Small intestine (tissue), 7 donors: ENCODE measurements around the gene ARL14. TPM values are rescaled to one million over a fixed set of nuclear protein-coding genes. Genes with fewer than 3 reads are reported as not detected.

Experiments
- DNase-seq, 2 donors: peaks; one replicate each; pipeline versions ENCODE4 v3.0.0 to v3.0.0-alpha.2; 2013
- FAIRE-seq: peaks from 2 replicates; lab custom pipeline; 2012; peaks lifted over from hg19 to GRCh38; lab: Jason Lieb, UNC
- H3K27ac ChIP-seq, 3 donors: one replicate each; pipeline ENCODE4 v1.5.1; 2013; ENCODE audit warnings: low read length in 2 of 3, mild to moderate bottlenecking in 2 of 3, control low read depth in 1 of 3, inconsistent platforms in 1 of 3, low read depth in 1 of 3, moderate library complexity in 1 of 3
- H3K27me3 ChIP-seq, 3 donors: one replicate each; pipeline ENCODE4 v1.6.1; 2013; ENCODE audit warnings: low read length in 3 of 3, inconsistent platforms in 1 of 3; ENCODE audit not compliant: control insufficient read depth in 3 of 3, insufficient read depth in 3 of 3
- H3K36me3 ChIP-seq, 3 donors: one replicate each; pipeline ENCODE4 v1.6.1; 2013; ENCODE audit warnings: low read length in 3 of 3, inconsistent platforms in 1 of 3, low read depth in 1 of 3, mild to moderate bottlenecking in 1 of 3, moderate library complexity in 1 of 3; ENCODE audit not compliant: control insufficient read depth in 3 of 3, insufficient read depth in 2 of 3
- H3K4me1 ChIP-seq, 3 donors: one replicate each; pipeline ENCODE4 v1.6.1; 2013; ENCODE audit warnings: low read length in 2 of 3, inconsistent platforms in 1 of 3, low read depth in 1 of 3, mild to moderate bottlenecking in 1 of 3, moderate library complexity in 1 of 3; ENCODE audit not compliant: control insufficient read depth in 3 of 3, insufficient read depth in 2 of 3
- H3K4me3 ChIP-seq, 3 donors: one replicate each; pipeline ENCODE4 v1.5.1; 2013; ENCODE audit warnings: low read length in 3 of 3, control low read depth in 1 of 3, inconsistent platforms in 1 of 3, low read depth in 1 of 3, mild to moderate bottlenecking in 1 of 3, moderate library complexity in 1 of 3
- H3K9me3 ChIP-seq, 2 donors: one replicate each; pipeline ENCODE4 v1.6.1; 2013; ENCODE audit warnings: low read depth in 1 of 2, low read length in 1 of 2; ENCODE audit not compliant: control insufficient read depth in 2 of 2, insufficient read depth in 1 of 2
- WGBS, 3 donors: extraction: QIAGEN DNeasy Blood & Tissue Kit; methylation state at CpG; one replicate each; pipeline ENCODE4 v1.1.7; 2013; 5-methylcytosine and 5-hydroxymethylcytosine counted together
- polyA plus RNA-seq, 4 donors: library from polyadenylated mRNA; stranded (reverse) in 3 of 4; unstranded in 1 of 4; fragments of 200-250 nt in 3 of 4; fragments of 120-200 nt in 1 of 4; gene quantifications; one replicate each; pipeline versions ENCODE4 v1.2.1 to v1.2.3, GENCODE V29; 2013
- donor health status: healthy with polysubstance abuse.
- donor health status: control.
- donor health status: control.
- donor health status: Bipolar disorder and iron deficiency.
- donor health status: healthy.

Gene ARL14
- polyA plus RNA-seq, 4 donors: 6.0 to 211 (median 63.5) TPM

- no peak overlapping the region for H3K4me3 ChIP-seq
- WGBS, 3 donors: 78 to 90% (median 89%) methylated on average over 2 of the region's 2 CpGs
- no peaks in the 10 kb centered on the region for H3K4me1 ChIP-seq
- no peaks in the 10 kb centered on the region for H3K9me3 ChIP-seq
- peaks cover 0 to 2% (median 0%) of the 10 kb centered on the region in 3 donors for H3K27me3 ChIP-seq
- no peaks in the 10 kb centered on the region for H3K36me3 ChIP-seq
- FAIRE-seq (no peak), DNase-seq (no peak)
- H3K27ac ChIP-seq: no peak overlapping the region
These were observed 19.0 kb downstream of the ARL14 start for GRCh38 chr3:160695915-160696327.

GRCh38 chr3:160697637-160698380 is 20.8 kb downstream of the ARL14 start:
- no peaks in the 10 kb centered on the region for H3K36me3 ChIP-seq
- no peak overlapping the region for H3K27ac ChIP-seq
- no peaks in the 10 kb centered on the region for H3K4me1 ChIP-seq
- H3K9me3 ChIP-seq: no peaks in the 10 kb centered on the region
- no peak overlapping the region for H3K4me3 ChIP-seq
- WGBS, 3 donors: 71 to 88% (median 83%) methylated on average over 1 of the region's 1 CpG
- no peak for FAIRE-seq
- DNase-seq: no peak
- peaks cover 0 to 4% (median 0%) of the 10 kb centered on the region in 3 donors for H3K27me3 ChIP-seq

- DNase-seq (no peak), FAIRE-seq (no peak)
- WGBS, 3 donors: 95 to 100% (median 97%) methylated on average over 1 of the region's 1 CpG
- no peaks in the 10 kb centered on the region for H3K9me3 ChIP-seq
- H3K4me1 ChIP-seq: no peaks in the 10 kb centered on the region
- no peak overlapping the region for H3K27ac ChIP-seq
- no peak overlapping the region for H3K4me3 ChIP-seq
- H3K27me3 ChIP-seq: peaks cover 0 to 4% (median 0%) of the 10 kb centered on the region in 3 donors
- no peaks in the 10 kb centered on the region for H3K36me3 ChIP-seq
These were observed 21.7 kb downstream of the ARL14 start for GRCh38 chr3:160698599-160699195.

- Histone ChIP-seq H3K4me1 (no peaks in the 10 kb centered on the region), H3K27ac (no peak overlapping the region), H3K9me3 (no peaks in the 10 kb centered on the region), H3K4me3 (no peak overlapping the region), H3K27me3 (peaks cover 0 to 5% (median 0%) of the 10 kb centered on the region in 3 donors), H3K36me3 (no peaks in the 10 kb centered on the region)
- 77 to 96% (median 85%) methylated on average over 1 of the region's 1 CpG for WGBS, 3 donors
- DNase-seq: no peak
- no peak for FAIRE-seq
These were observed 24.5 kb downstream of the ARL14 start for GRCh38 chr3:160701490-160701889.

GRCh38 chr3:160702290-160702689 is 25.3 kb downstream of the ARL14 start:
- 84 to 92% (median 86%) methylated on average over 1 of the region's 1 CpG for WGBS, 3 donors
- H3K36me3 ChIP-seq: no peaks in the 10 kb centered on the region
- H3K4me1 ChIP-seq: no peaks in the 10 kb centered on the region
- H3K9me3 ChIP-seq: no peaks in the 10 kb centered on the region
- DNase-seq: no peak
- no peak for FAIRE-seq
- no peak overlapping the region for H3K4me3 ChIP-seq
- H3K27ac ChIP-seq: no peak overlapping the region
- peaks cover 0 to 6% (median 0%) of the 10 kb centered on the region in 3 donors for H3K27me3 ChIP-seq

- no peaks in the 10 kb centered on the region for H3K4me1 ChIP-seq
- peaks cover 0 to 7% (median 0%) of the 10 kb centered on the region in 3 donors for H3K27me3 ChIP-seq
- H3K36me3 ChIP-seq: no peaks in the 10 kb centered on the region
- no peak overlapping the region for H3K27ac ChIP-seq
- WGBS, 3 donors: 71 to 86% (median 81%) methylated on average over 2 of the region's 2 CpGs
- no peak for DNase-seq
- no peak overlapping the region for H3K4me3 ChIP-seq
- FAIRE-seq: no peak
- no peaks in the 10 kb centered on the region for H3K9me3 ChIP-seq
These were observed 27.0 kb downstream of the ARL14 start for GRCh38 chr3:160703974-160704373.

GRCh38 chr3:160707187-160707794 is 30.3 kb downstream of the ARL14 start:
- H3K36me3 ChIP-seq: no peaks in the 10 kb centered on the region
- DNase-seq (peak; percentile 50 to 51), FAIRE-seq (no peak)
- WGBS, 3 donors: 18 to 29% (median 23%) methylated on average over 4 of the region's 4 CpGs
- H3K27ac ChIP-seq: no peak overlapping the region
- no peak overlapping the region for H3K4me3 ChIP-seq
- H3K27me3 ChIP-seq: peaks cover 0 to 3% (median 3%) of the 10 kb centered on the region in 3 donors
- no peaks in the 10 kb centered on the region for H3K4me1 ChIP-seq
- H3K9me3 ChIP-seq: no peaks in the 10 kb centered on the region

- no peak for DNase-seq
- Histone ChIP-seq H3K4me3 (no peak overlapping the region), H3K27ac (no peak overlapping the region), H3K36me3 (no peaks in the 10 kb centered on the region), H3K27me3 (peaks cover 0 to 3% (median 3%) of the 10 kb centered on the region in 3 donors), H3K4me1 (no peaks in the 10 kb centered on the region), H3K9me3 (no peaks in the 10 kb centered on the region)
- 80 to 87% (median 87%) methylated on average over 3 of the region's 3 CpGs for WGBS, 3 donors
- no peak for FAIRE-seq
These were observed 32.7 kb downstream of the ARL14 start for GRCh38 chr3:160709477-160710182.
